Erythroblast (primary cell): ENCODE results near the gene PDLIM4.

ENCODE experiments used
- GATA1 ChIP-seq: IDR thresholded peaks from 2 replicates; pipeline ENCODE4 v1.6.1; 2011; ENCODE audit warnings: low read depth, mild to moderate bottlenecking, control low read depth, low read length, moderate library complexity
- POLR2A ChIP-seq: IDR thresholded peaks from 2 replicates; pipeline ENCODE4 v1.6.1; 2011; ENCODE audit warnings: mild to moderate bottlenecking, low read length

- TF ChIP-seq POLR2A = no peak
- TF ChIP-seq GATA1 = no peak
Measured at GRCh38 chr5:132220491-132220890, 37.0 kb upstream of the PDLIM4 start.
